DMS53 treated with DMSO at 0.1 percent for 48 hours (cell line): ENCODE results near the gene ST3GAL3.
"Not testable (repeated sequence)": the region's sequence is repeated elsewhere in the genome, so short reads cannot be mapped to it uniquely, and the experiment has no call there.

ENCODE experiments used
- DNase-seq: peaks from one replicate; lab custom pipeline; 2025; ENCODE audit not compliant: unreplicated experiment; lab: John Stamatoyannopoulos, UW

Gene ST3GAL3

DNA sequence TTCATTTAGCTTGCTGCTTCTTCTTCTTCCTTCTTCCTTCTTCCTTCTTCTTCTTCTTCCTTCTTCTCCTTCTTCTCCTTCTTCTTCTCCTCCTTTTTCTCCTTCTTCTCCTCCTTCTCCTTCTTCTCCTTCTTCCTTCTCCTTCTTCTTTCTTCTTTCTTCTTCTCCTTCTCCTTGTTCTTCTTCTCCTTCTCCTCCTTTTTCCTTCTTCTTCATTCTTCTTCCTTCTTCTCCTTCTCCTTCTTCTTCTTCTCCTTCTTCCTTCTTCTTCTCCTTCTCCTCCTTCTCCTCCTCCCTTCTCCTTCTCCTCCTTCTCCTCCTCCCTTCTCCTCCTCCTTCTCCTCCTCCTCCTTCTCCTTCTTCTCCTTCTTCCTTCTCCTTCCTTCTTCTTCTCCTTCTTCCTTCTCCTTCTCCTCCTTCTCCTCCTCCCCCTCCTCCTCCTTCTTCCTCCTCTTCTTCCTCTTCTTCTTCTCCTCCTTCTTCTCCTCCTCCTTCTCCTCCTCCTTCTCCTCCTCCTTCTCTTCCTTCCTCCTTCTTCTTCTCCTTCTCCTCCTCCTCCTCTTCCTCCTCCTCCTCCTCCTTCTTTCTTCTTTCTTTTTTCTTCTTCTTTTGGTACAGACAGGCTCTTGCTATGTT lies 110.1 kb downstream of the ST3GAL3 start:
- DNase-seq, result no peak

DNA sequence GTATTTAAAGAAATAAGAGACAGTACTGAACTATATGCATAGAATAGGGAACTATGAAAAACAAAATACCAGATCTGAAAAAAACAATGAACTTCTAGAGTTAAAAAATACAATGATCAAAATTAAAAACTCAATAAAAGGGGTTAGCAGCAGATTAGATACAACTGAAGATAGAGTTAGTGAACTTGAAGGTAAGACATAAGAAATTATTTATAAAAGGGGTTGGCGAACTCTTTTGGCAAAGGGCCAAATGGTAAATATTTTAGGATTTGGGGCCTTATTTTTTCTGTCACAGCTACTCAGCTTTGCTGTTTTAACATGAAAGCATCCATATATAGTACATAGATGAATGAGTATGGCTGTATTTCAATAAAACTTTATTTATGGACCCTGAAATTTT lies 111.4 kb downstream of the ST3GAL3 start:
- no peak for DNase-seq

DNA sequence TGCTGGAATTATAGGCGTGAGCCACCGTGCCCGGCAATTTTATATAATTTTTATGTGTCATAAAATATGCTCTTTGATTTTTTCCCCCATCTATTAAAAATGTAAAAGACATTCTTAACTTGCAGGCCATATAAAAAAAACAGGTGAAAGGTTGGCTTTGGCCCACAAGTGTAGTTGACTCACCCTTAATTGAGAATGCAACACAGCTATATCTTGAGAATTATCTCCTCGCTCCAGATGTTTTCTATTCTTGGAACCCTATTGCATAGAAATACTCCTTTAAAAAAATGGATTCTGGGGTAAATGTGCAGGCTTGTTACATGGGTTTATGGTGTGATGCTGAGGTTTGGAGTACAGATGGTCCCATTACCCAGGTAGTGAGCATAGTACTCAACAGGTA lies 112.0 kb downstream of the ST3GAL3 start:
- no peak for DNase-seq

DNA sequence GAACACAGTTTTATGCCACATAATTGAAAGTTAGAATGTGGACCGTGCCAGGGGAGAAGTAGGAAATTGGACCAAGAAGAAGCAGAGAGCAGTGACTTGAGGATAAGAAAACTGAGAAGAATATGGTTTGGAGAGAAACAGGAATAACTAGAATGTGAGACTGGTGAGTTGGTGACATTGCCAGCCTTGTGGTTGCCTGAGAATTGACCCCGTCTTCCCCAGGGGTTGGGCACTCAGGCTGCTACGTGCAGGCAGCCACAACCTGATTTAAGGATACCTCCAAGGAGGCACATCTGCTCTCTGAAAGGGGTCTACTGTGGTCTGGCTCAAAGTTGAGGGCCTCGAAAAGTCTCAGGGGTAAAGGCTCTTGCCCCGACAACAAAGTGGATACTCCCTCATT lies 114.1 kb downstream of the ST3GAL3 start:
- DNase-seq, result no peak

DNA sequence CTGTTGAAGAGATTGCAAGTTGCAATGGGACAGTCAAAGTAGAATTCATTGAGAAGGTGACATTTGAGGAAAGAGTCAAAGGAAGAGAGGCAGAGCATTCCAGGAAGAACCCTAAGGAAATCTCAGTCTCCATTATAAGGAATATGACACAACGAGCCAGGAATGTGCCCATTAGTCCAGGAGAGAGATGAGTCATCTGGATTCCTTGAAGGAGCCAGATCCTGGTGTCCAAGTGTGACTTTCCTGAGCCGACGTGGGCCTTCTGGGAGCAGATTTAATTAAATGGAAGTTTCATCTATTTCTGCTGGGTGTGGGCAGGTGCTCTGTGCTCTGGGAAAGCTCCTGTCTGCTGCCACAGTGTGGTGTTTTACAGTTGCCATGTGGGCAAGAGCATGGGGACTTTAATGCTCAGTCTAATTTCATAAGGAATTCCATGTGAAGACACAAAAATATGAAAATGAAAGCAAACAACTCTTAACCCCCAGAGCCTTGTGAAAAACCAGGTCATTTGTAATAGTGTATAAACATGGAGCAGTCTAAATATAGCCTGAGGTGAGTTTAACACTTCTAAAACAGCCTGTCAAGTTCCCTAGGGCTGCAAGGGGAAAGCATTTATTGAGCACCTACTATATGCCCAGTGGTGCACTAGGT lies 114.8 kb downstream of the ST3GAL3 start:
- DNase-seq, result no peak

DNA sequence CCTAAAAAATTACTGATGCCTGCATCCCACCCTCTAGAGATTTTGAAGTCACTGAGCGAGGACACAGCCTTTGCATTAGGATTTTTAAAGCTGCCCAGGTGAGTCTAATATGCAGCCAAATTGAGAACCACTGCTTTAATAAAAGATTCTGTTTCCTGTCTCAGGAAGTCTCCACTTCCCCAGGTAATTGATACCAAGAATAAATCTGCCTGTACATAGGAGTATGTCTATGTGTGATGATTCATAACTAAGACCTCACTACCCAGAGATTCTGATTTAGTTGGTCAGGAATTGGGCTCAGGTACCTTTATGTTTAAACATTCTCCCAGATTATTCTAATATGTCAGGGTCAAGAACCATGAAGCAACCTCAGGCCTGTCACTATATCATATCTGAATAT lies 117.5 kb downstream of the ST3GAL3 start:
- DNase-seq, result peak; percentile 2

DNA sequence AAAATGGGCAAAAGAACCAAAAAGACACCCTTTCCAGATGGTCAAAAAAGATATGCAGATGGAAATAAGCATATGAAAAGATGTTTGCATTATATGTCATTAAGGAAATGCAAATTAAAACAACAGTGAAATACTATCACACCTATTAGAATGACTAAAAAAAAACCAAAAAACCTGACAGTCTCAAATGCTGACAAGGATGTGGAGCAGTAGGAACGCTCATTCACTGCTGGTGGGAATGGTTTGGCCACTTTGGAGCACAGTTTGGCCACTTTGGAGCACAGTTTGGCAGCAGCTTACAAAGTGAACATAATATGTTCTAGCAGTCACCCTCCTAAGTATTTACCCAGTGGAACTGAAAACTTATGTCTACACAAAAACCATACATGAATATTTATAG lies 121.2 kb downstream of the ST3GAL3 start:
- no peak for DNase-seq

DNA sequence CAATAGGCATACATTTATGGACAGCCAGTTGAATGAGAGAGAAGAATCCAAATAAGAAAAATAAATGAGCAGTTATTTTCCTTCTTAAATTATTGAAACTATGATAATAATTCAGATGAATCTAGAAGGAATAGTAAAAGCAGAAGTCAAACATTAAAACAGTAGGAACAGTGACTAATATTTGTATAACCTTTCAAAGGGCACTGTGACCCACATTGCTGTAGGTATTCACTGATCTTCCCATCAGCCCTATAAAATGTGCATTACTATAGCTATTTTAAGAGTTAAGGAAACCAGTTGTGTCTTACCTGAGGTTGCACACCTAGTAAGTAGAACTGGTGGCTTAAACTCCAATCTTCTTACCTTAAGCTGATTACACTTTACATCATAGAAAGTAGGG lies 123.5 kb downstream of the ST3GAL3 start:
- DNase-seq, result no peak

DNA sequence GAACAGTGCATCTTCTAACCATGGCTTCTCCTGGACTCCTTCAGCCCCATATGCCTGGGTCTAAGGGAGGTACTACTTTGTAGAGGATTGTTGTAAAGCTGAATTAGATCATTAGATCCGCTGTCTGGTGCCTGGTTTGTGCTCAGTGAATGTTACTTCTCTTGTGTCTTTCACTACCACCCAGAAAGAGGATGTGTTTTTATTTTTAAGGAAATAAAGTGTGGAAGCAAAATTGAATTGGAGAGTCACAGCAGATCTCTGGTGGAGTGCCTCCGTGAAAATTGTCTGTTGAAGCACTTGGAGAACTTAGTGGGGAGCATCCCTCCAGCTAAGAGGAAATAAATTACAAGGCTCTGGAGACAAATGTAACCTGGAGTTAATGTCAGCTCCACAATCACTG lies 124.5 kb downstream of the ST3GAL3 start:
- DNase-seq, result no peak

DNA sequence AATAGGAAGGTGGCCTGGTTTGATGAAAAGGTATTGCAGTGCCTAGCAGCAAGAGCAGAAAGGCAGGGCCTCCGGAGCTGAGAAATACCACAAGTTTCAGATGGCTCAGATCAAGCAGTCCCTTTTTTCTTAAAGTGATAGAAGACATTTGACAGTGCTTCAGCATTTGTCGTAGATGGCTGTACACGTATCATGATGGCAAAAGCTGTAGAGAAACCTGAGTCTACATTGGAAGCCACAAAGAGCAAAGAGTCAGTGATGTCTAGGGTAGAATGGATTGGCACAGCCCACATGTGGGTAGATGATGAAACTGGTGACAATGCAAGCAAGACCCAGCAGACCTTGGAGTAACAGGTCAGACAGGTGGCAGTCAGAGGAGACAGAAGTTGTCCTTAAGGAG lies 124.9 kb downstream of the ST3GAL3 start:
- no peak for DNase-seq

DNA sequence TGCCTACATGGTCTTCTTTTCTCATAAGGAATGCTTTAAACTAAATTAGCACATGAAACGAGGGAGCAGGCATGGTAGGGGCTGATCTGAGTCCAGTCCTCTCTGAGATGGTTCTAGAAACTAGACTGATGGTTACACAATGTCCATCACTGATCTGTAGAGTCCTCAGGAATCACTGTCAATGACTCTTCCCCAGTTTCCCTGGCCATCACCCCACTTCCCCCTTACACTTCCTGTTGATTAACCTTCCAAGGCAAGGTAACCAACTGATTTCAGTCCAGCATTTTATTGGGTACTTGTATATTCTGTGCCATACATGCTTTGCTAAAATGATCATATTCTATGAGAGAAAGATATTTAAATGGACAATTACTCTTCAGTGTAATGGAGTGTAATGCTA lies 125.7 kb downstream of the ST3GAL3 start:
- DNase-seq, result no peak

DNA sequence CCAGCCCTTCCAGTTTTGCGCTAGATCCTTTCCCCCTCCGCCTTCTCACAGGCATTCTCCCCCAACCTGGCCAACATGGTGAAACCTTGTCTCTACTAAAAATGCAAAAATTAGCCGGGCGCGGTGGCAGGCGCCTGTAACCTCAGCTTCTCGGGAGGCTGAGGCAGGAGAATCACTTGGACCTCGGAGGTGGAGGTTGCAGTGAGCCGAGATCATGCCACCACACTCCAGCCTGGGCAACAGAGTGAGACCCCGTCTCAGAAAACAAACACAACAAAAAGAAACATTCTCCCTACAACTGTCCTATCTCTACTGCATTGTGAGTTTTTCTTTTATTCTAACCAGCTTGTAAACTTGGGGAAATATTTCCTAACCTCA lies 126.6 kb downstream of the ST3GAL3 start:
- not testable (repeated sequence) for DNase-seq

DNA sequence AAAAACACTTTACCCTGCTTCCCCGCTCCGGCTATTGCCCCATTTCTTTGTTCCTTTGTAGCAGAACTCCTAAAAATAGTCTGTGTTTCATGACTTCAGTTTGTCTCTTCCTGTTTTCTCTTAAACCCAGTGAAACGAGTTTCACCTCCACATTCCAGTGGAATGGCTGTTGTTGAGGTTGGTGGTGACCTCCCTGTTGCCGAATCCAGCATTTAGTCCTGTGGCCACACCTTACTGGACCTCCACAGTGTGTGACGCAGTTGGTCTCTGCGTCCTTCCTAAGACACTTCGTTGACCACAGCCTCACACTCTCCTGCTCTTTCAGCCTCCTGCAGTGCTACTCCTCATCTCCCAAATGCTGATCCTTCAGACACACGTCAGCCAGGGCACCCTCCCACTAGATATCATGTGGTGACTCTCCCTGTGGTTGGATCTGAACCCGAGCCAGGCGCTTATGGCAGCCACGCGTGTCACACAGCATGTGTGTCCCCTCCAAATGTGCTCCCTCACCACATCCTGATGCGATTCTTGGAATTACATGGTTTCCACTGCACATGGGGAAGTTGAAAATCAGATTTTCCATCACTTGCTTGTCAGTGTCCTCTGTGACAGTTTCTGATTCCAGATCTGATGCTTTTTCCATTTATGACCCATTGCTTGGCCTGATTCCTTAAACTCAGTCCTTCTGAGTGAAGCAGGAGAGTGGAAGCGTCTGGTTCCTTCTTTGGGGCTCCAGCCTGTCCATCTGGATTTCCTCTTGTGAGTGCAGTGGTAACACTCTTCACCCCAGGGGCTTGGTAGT lies 127.1 kb downstream of the ST3GAL3 start:
- no peak for DNase-seq

DNA sequence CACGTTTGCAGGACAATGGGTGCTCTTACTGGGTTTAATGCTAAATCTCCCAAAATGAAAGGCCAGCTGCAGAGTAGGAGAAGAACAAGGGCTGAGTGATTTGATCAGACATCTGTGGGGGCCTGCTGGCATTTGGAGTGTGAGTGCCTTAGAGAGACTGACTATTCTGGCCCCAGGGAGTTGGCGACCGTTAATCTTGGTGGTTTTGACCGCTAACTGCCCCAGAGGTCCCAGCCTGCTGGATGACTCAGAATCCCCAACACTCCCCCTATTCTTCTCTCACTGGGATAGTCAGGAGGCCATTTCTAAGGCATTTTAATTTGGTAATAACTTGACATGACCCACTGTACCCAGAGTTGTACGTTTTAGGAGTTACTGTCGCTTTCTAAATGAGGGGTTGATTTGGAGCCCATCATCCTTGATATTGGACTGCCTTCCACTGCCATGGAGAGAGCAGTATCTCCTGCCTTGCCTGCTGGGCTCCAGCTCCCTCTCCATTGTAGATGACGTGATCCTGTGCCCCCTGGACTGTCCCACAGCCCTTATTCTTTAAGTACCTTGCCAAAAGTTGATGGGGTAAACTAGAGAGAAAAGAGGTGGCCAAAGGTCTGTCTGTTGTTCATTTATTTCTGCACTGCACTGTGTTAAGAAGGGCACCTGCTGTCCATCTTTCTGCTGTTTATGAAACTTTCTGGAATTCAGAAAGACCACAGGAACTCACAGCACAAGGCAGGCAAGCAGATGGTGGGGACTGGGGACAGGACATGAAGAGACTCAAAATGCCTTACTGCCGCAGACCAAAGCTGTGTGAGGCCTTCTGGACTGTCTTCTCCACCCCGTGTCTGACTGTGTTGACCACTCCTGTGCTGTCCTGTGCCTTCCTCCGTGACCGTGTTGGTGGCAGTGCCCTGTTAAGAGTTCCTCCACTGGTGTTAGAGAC lies 128.0 kb downstream of the ST3GAL3 start:
- DNase-seq, result no peak

DNA sequence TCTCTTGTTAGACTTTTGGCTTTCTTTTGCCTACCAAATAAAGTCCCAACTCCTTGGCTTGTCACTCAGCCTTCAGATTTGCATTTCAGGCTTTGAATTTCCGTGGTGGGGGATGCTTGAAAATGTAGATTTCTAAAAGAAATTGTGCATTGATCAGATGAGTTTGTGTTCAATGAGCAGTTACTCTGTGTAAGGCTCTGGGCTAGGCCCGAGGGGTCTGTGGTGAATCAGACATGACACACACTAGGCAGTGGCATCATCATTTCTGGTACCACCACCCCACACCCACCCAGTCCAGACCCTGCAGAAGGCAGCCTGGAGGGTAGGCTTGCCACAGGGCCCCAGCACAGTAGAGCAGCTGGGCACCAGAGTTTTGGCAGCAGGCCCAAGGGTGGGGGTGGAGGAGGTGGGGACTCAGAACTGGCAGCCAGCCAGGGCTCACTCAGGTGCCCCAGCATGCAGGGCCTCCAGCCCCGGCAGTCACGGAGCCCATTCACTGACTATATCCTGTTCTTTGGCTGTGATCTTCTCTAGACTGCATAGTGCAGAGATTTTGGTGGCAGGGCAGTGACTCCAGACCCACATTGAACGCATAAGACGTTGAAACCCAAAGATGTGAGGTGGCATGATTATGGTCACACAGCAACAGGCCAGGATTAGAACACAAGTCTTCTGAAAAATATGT lies 129.1 kb downstream of the ST3GAL3 start:
- peak; percentile 81 for DNase-seq

DNA sequence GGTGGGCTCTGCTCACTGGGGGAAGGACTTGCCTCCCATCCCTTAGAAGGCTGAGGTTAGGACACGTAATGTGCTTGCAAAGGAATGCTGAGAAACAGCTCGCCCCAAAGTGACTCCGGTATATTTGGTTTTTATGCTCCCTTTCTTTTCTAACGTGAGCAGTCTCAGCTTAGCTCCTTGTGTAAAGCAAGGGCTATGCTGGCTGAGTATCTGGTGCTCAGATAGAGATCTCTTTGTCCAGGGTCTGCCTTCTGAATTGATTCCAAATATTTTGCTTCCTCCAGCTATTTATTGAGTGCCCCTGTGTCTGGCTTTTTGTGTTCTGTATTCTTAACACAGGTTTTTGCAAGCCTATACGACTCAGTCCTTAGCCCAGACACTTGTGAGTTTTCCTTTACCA lies 131.7 kb downstream of the ST3GAL3 start:
- no peak for DNase-seq

DNA sequence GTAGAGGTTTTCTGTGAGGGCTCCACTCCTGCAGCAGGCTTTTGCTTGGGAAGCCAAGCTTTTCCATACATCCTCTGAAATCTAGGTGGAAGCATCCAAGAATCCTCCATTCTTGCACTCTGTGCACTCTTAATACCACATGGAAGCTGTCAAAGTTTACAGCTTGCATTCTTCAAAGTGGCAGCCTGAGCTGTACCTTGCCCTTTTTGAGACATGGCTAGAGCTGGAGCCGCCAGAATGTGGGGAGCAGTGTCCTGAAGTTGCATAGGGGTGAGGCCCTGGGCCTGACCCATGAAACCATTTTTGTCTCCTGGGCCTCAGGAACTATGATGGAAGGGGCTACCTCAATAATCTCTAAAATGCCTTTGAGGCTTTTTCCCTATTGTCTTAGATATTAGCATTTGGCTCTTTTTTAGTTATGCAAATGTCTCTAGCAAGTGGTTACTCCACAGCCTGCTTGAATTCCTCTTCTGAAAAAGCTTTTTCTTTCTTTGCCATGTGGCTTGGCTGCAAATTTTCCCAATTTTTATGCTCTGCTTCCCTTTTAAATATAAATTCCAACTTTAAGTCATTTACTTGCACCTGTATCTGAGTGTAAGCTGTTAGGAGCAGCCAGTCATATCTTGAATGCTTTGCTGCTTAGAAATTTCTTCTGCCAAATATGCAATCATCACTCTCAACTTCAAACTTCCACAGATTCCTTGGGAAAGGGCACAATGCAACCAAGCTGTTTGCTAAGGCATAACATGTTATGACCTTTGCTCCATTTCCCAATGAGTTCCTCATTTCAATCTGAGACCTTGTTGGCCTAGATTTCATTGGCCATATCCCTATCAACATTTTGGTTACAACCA lies 134.2 kb downstream of the ST3GAL3 start:
- DNase-seq, result no peak

DNA sequence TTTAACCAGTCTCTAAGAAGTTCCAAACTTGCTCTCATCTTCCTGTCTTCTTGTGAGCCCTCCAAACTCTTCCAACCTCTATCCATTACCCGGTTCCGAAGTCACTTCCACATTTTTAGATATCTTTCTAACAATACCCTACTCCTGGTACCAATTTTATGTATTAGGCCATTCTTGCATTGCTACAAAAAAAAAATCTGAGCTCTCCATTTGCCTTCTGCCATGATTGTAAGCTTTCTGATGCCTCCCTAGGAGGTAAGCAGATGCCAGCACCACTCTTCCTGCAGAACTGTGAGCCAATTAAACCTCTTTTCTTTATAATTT lies 134.8 kb downstream of the ST3GAL3 start:
- DNase-seq, result no peak

DNA sequence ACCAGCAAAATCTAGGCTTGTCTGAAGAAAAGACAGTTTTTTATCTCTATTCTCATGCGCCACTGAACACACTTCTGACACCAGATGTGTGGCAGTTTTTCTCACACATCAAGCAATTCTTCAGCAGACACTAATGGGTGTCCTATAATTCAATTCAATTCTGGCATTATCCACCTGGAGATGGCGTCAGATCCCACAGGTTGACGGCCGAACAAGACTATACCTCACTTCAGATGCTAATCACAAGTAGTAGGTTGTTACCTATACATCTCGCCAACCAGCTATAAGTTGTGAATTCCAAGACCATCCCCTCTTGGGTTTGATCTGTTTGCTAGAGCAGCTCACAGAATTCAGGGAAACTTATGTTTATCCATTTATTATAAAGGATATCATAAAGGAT lies 136.3 kb downstream of the ST3GAL3 start:
- DNase-seq, result no peak

DNA sequence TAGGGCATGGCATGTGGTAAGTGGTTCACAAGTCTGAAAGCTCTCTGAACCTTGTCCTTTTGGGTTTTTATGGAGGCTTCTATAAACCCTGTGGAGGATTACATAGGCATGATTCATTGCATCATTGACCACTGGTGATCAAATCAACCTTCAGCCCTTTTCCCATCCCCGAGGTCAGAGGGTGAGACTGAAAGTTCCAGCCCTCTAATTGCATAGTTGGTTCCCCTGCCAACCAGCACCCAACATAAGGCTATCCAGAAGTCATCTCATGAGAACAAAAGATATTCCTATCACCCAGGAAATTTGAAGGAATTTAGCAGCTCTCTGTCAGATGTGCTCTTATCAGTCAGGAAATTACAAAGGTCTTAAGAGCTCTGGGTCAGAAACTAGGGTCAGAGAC lies 136.8 kb downstream of the ST3GAL3 start:
- no peak for DNase-seq
